GM20431 (cell line): ENCODE results near the gene RND1.
"Not testable (repeated sequence)": the region's sequence is repeated elsewhere in the genome, so short reads cannot be mapped to it uniquely, and the experiment has no call there.

Source experiments
- in situ Hi-C: fragments of 300-500 bp; cut with MseI, MboI; formaldehyde crosslinking; loops from one replicate; pipeline ENCODE4 v1.15.0; 2020; ENCODE audit warnings: low sequenced_read_pairs; ENCODE audit not compliant: unreplicated experiment

Gene RND1

GRCh38 chr12:48865281-48866051 is at the start of gene RND1:
Gene RND1, minus strand, starts transcription at chr12:48865870. Its CDS starts 103 bp downstream, at chr12:48865767.
- in situ Hi-C loops = no loop called here

- in situ Hi-C loops = no loop called here
These were observed 44.5 kb upstream of the RND1 start for GRCh38 chr12:48910196-48910595.

- in situ Hi-C loops = not testable (repeated sequence)
These were observed 44.0 kb upstream of the RND1 start for GRCh38 chr12:48909698-48910097.

- in situ Hi-C loops = no loop called here
These were observed 41.6 kb upstream of the RND1 start for GRCh38 chr12:48907245-48907644.

- in situ Hi-C loops = no loop called here
These were observed 38.3 kb upstream of the RND1 start for GRCh38 chr12:48903982-48904411.

GRCh38 chr12:48903363-48903981 is 37.8 kb upstream of the RND1 start:
- in situ Hi-C loops = no loop called here

- in situ Hi-C loops = no loop called here
These were observed 35.6 kb upstream of the RND1 start for GRCh38 chr12:48901278-48901677.

GRCh38 chr12:48899651-48900050 is 34.0 kb upstream of the RND1 start:
- in situ Hi-C loops = no loop called here

- in situ Hi-C loops = no loop called here
These were observed 28.6 kb upstream of the RND1 start for GRCh38 chr12:48894271-48894670.

GRCh38 chr12:48890657-48891418 is 25.2 kb upstream of the RND1 start:
- in situ Hi-C loops = no loop called here

GRCh38 chr12:48889679-48890078 is 24.0 kb upstream of the RND1 start:
- in situ Hi-C loops = no loop called here

- in situ Hi-C loops = no loop called here
These were observed 17.9 kb upstream of the RND1 start for GRCh38 chr12:48883305-48884161.

- in situ Hi-C loops = no loop called here
These were observed 17.3 kb upstream of the RND1 start for GRCh38 chr12:48882972-48883304.

- in situ Hi-C loops = no loop called here
These were observed 16.6 kb upstream of the RND1 start for GRCh38 chr12:48882315-48882687.

GRCh38 chr12:48881686-48882314 is 16.1 kb upstream of the RND1 start:
- in situ Hi-C loops = no loop called here

GRCh38 chr12:48880647-48881046 is 15.0 kb upstream of the RND1 start:
- in situ Hi-C loops = no loop called here

- in situ Hi-C loops = no loop called here
These were observed 12.9 kb upstream of the RND1 start for GRCh38 chr12:48878548-48878947.

- in situ Hi-C loops = no loop called here
These were observed 10.4 kb upstream of the RND1 start for GRCh38 chr12:48875944-48876515.

- in situ Hi-C loops = not testable (repeated sequence)
These were observed 7.9 kb upstream of the RND1 start for GRCh38 chr12:48873534-48873933.
